NCI-H460 (cell line): ENCODE data around the gene RPAP3. TPM values are rescaled to one million over a fixed set of nuclear protein-coding genes. Genes with fewer than 3 reads are reported as not detected.

ENCODE experiments used
- DNase-seq: peaks from one replicate; pipeline ENCODE4 v3.0.0-alpha.2; 2016; ENCODE audit warnings: low read depth; ENCODE audit errors: extremely low read depth
- total RNA-seq: library from RNA; depleted of rRNA; stranded (reverse); fragments of >200 nt; shearing (Covaris generic); gene quantifications from 2 replicates; pipeline ENCODE4 v1.2.3, GENCODE V29; 2014; rRNA removed

The RPAP3 gene
- total RNA-seq, 1 experiment from 2014 or later, result 43.7 TPM

DNA sequence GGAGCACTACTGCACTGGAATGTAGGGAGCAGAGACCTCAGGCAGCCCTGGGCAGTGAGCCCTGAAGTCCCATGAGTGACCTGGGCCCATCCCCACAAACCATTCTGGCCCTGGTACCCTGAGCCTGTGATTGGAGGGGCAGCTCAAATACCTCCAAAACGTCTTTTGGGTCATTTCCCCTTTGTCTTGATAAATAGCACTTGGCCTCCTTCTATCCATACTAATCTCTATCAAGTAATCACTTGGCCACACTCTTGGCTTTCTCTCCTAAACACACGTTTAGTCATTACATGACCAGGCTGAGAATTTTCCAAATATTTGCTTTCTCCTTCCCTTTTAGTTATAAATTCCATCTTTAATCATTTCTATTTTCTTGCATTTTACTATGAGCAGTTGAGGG lies 91.3 kb downstream of the RPAP3 start:
- DNase-seq, result no peak

DNA sequence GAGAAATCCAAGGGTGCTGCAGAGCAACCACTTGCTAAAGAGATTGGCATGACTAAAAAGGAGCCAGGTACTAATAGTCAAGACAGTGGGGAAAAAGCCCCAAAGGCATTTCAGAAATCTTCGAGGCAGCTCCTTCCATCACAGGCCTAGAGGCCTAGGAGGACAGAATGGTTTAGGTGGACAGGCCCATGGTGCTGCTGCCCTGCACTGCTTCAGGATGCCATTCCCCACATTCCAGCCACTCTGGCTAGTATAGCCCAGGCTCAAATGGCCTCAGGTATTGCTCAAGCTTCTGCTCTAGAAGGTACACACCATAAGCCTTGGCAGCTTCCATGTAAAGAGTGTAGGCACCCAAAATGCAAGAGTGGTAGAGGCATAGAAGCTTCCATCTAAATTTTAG lies 92.9 kb downstream of the RPAP3 start:
- DNase-seq, result no peak

DNA sequence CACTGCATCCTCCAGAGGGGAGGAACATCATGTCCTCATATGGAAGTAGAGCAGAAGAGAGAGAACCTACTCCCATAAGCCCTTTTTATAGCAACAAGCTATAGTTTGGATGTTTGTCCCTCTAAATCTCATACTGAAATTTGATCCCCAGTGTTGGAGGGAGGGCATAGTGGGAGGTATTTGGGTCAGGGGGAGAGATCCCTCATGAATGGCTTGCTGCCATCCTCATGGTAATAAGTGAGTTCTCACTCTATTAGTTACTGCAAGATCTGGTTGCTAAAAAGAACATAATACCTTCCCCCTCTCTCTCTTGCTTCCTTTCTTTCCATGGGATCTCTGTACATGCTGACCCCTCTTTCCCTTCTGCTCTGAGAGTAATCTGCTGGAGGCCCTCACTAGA lies 93.9 kb downstream of the RPAP3 start:
- DNase-seq, result no peak

Other genes with a start within 250 kb of the RPAP3 start
- 0.17 and 0.37 TPM in 2 replicates for gene ENDOU, start 19.5 kb upstream of the RPAP3 start, total RNA-seq
- 7.6 and 10.8 TPM in 2 replicates for gene RAPGEF3, start 52.9 kb upstream of the RPAP3 start, total RNA-seq
- 111 and 123 TPM in 2 replicates for gene SLC48A1, start 67.2 kb upstream of the RPAP3 start, total RNA-seq
- 16.5 and 17.2 TPM in 2 replicates for gene HDAC7, start 113.9 kb upstream of the RPAP3 start, total RNA-seq
- gene VDR, start 199.0 kb upstream of the RPAP3 start, total RNA-seq, result 2.4 TPM in 2 replicates